ENCODE data around the gene JAKMIP2.

DNA sequence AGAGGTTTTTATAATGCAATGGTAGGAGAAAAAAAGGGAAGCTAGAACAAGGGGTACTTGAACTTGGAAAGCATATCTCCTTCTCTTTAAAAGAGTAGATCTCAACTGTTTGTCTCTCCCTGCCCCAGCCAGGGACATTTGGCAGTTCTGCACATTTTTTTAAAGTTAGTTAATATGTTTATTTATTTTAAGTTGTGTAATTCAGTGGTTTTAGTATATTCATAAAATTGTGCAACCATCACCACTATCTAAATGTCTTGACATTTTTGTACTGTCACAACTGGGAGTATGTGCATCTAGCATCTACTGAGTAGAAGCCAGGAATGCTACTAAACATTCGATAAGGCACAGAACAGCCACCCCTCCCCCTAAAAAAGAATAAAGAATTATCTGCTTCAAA lies 169.2 kb downstream of the JAKMIP2 start:
- TF ChIP-seq, protein P1, sequence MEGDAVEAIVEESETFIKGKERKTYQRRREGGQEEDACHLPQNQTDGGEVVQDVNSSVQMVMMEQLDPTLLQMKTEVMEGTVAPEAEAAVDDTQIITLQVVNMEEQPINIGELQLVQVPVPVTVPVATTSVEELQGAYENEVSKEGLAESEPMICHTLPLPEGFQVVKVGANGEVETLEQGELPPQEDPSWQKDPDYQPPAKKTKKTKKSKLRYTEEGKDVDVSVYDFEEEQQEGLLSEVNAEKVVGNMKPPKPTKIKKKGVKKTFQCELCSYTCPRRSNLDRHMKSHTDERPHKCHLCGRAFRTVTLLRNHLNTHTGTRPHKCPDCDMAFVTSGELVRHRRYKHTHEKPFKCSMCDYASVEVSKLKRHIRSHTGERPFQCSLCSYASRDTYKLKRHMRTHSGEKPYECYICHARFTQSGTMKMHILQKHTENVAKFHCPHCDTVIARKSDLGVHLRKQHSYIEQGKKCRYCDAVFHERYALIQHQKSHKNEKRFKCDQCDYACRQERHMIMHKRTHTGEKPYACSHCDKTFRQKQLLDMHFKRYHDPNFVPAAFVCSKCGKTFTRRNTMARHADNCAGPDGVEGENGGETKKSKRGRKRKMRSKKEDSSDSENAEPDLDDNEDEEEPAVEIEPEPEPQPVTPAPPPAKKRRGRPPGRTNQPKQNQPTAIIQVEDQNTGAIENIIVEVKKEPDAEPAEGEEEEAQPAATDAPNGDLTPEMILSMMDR (IDR thresholded peaks at IDR 0.05), result no peak
- no peak for TF ChIP-seq POLR2A (IDR thresholded peaks at IDR 0.05; ENCODE audit: low read depth)
- TF ChIP-seq POLR2AphosphoS5 (IDR thresholded peaks at IDR 0.05), result no peak
